Adipocyte (in vitro differentiated cells): ENCODE measurements around the gene ROBO1.

Experiments used
- DNase-seq: peaks from one replicate; pipeline ENCODE4 v3.0.0-alpha.2; 2015; ENCODE audit warnings: low read depth
- H3K27me3 ChIP-seq: replicated peaks from 2 replicates; pipeline ENCODE4 v1.7.0; 2013; ENCODE audit warnings: mild to moderate bottlenecking, low read length, moderate library complexity; ENCODE audit not compliant: control insufficient read depth, insufficient read depth
- H3K36me3 ChIP-seq: 2 replicates; pipeline ENCODE4 v1.7.0; 2013; ENCODE audit warnings: low read length, mild to moderate bottlenecking, moderate library complexity; ENCODE audit not compliant: control insufficient read depth, insufficient read depth, severe bottlenecking
- H3K4me1 ChIP-seq: 2 replicates; pipeline ENCODE4 v1.7.0; 2013; ENCODE audit warnings: mild to moderate bottlenecking, low read length, moderate library complexity; ENCODE audit not compliant: control insufficient read depth, insufficient read depth
- H3K4me3 ChIP-seq: 2 replicates; pipeline ENCODE4 v1.7.0; 2013; ENCODE audit warnings: mild to moderate bottlenecking, low read length, moderate library complexity
- H3K9ac ChIP-seq: 2 replicates; pipeline ENCODE4 v1.7.0; 2013; ENCODE audit warnings: mild to moderate bottlenecking, low read length, moderate library complexity
- H3K9me3 ChIP-seq: 2 replicates; pipeline ENCODE4 v1.7.0; 2013; ENCODE audit warnings: mild to moderate bottlenecking, low read length, moderate library complexity; ENCODE audit not compliant: control insufficient read depth

Gene ROBO1

GRCh38 chr3:78792212-78792611 lies 975.6 kb downstream of the ROBO1 start:
- H3K4me3 ChIP-seq = no peak overlapping the region
- H3K4me1 ChIP-seq = peaks cover 8% of the 10 kb centered on the region
- H3K9ac ChIP-seq = no peak overlapping the region
- no peaks in the 10 kb centered on the region for H3K9me3 ChIP-seq
- no peaks in the 10 kb centered on the region for H3K27me3 ChIP-seq
- no peaks in the 10 kb centered on the region for H3K36me3 ChIP-seq
- no peak for DNase-seq

DNA sequence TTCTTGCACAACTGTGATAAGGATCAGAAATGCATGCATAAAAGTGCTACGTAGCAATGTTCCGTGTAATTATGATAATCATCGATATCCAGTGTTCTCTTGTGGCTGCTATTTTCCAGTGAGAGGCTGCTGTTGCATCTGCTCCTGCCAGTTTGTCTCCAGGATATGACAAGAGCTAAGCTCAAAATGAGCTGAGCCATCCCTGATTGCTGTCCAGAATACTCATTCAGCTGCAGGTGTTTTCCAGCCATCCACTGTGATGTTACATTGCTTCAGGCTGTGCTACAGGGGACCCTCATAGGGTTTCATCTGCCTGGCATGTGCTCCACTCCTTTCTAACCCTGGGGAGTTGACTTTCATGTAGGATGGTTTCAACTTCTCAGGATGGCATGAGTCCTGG lies 976.0 kb downstream of the ROBO1 start:
- Histone ChIP-seq H3K4me3 (no peak overlapping the region), H3K4me1 (peaks cover 3% of the 10 kb centered on the region), H3K9ac (no peak overlapping the region), H3K9me3 (no peaks in the 10 kb centered on the region), H3K36me3 (no peaks in the 10 kb centered on the region), H3K27me3 (no peaks in the 10 kb centered on the region)
- no peak for DNase-seq

DNA sequence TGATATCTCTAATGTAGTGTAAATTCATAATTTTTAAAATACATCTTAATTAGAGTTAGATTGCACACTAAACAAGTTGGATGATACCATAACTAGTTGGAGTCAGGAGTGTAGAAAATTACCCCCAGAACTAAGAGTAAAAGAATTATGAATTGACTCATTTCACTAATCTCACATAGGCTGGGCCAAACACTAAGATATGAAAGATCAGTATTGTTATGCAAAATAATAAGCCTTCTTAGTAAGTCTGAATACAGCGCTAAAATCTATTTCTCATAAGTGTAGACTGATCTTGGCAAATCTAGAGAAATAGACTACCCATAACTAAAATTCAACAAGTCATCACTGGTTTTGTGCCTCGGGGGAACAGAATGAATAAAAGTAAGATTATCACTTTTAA lies 979.0 kb downstream of the ROBO1 start:
- DNase-seq = no peak
- Histone ChIP-seq H3K9ac (no peak overlapping the region), H3K27me3 (no peaks in the 10 kb centered on the region), H3K4me1 (no peaks in the 10 kb centered on the region), H3K36me3 (no peaks in the 10 kb centered on the region), H3K9me3 (no peaks in the 10 kb centered on the region), H3K4me3 (no peak overlapping the region)

DNA sequence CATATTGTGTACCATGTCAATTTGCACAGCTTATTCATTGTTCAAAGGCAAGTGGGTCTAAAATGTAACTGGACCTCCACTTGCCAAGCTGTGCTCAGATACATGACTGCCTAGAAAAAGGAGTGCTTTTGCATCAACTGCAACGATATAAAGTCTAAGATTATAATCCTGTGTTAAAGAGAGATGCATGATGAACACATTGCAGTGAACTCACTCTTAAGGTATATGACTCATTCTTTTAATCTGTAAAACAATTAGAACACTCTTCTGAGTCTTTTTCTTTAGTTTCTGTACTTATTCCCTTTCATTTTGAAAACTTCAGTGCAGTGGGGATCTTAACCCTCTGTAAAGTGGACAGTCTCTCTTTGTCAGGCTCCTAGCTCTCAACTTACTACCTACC lies 982.8 kb downstream of the ROBO1 start:
- Histone ChIP-seq H3K9me3 (no peaks in the 10 kb centered on the region), H3K9ac (no peak overlapping the region), H3K27me3 (no peaks in the 10 kb centered on the region), H3K4me1 (no peaks in the 10 kb centered on the region), H3K36me3 (no peaks in the 10 kb centered on the region), H3K4me3 (no peak overlapping the region)
- no peak for DNase-seq

GRCh38 chr3:78781351-78781750 lies 986.4 kb downstream of the ROBO1 start:
- no peak for DNase-seq
- no peak overlapping the region for H3K4me3 ChIP-seq
- H3K27me3 ChIP-seq = no peaks in the 10 kb centered on the region
- no peaks in the 10 kb centered on the region for H3K9me3 ChIP-seq
- H3K4me1 ChIP-seq = no peaks in the 10 kb centered on the region
- H3K9ac ChIP-seq = no peak overlapping the region
- no peaks in the 10 kb centered on the region for H3K36me3 ChIP-seq

GRCh38 chr3:78765671-78766485 lies 1001.9 kb downstream of the ROBO1 start:
- DNase-seq = peak; percentile 17
- Histone ChIP-seq H3K36me3 (no peaks in the 10 kb centered on the region), H3K9me3 (no peaks in the 10 kb centered on the region), H3K4me3 (peak overlapping the region; percentile 19), H3K9ac (no peak overlapping the region), H3K4me1 (peaks cover 20% of the 10 kb centered on the region), H3K27me3 (no peaks in the 10 kb centered on the region)

DNA sequence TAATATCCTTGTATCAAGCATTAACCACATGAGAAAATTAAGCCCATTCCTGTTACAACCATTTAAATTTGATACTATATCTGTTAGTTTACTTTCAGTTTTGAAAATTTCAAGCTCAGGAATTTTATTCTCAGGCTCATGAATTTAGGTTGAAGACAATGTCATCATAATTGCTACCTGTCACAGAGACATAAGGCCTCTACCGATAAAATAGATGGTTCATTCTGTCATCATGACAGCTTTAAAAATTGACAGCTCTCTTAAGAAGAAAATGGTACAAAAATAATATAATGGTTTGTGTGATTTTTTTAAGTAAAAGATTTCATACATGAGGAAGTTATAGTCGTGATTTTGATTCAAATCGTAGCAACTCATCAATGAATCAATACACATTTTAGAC lies 1003.2 kb downstream of the ROBO1 start:
- Histone ChIP-seq H3K27me3 (no peaks in the 10 kb centered on the region), H3K9me3 (no peaks in the 10 kb centered on the region), H3K4me1 (peaks cover 20% of the 10 kb centered on the region), H3K9ac (no peak overlapping the region), H3K36me3 (no peaks in the 10 kb centered on the region), H3K4me3 (no peak overlapping the region)
- DNase-seq = no peak

DNA sequence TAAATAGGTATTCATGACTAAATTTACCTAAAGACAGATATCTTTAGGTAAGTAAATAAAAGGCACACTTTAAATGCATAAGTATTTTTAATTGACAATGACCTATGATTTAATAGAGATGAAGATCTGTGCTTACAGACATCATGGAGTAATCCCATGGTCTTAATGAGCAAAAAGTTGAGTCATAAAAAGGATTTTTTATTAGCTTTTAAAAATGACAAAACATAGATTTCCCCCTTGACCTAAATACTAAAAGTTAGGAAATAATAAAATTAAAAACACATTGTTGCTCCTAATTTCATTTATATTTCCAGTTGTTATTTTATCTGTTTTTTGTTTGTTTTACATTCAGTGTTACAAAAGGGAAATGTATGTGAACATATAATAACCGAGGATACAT lies 1005.7 kb downstream of the ROBO1 start:
- H3K9ac ChIP-seq = no peak overlapping the region
- no peaks in the 10 kb centered on the region for H3K36me3 ChIP-seq
- H3K9me3 ChIP-seq = no peaks in the 10 kb centered on the region
- peak; percentile 7 for DNase-seq
- H3K4me3 ChIP-seq = peak overlapping the region; percentile 20
- peaks cover 27% of the 10 kb centered on the region for H3K4me1 ChIP-seq
- no peaks in the 10 kb centered on the region for H3K27me3 ChIP-seq

GRCh38 chr3:78761126-78761525 lies 1006.7 kb downstream of the ROBO1 start:
- Histone ChIP-seq H3K9me3 (no peaks in the 10 kb centered on the region), H3K4me1 (peaks cover 29% of the 10 kb centered on the region), H3K4me3 (no peak overlapping the region), H3K27me3 (no peaks in the 10 kb centered on the region), H3K36me3 (no peaks in the 10 kb centered on the region), H3K9ac (no peak overlapping the region)
- DNase-seq = peak; percentile 19

DNA sequence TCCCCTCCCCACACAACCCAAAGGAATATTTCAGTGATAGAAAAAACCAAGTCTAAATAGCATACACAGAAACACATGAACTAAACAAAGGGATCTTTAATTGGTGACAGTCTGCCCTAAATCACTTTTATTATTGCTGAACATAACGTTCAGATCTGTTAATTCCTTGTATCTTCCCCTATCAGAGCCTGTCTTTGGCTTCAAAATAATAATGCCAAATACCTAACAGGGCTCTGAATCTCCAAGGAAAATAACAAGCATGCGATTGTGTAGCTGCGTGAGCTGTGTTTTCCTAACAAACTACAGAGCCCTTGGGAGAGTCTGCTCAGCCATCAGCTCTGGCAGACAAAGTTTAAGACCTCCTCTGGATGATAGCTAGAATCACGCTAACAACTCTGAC lies 1010.1 kb downstream of the ROBO1 start:
- H3K4me3 ChIP-seq = no peak overlapping the region
- H3K27me3 ChIP-seq = no peaks in the 10 kb centered on the region
- DNase-seq = no peak

GRCh38 chr3:78754066-78754743 lies 1013.6 kb downstream of the ROBO1 start:
- Histone ChIP-seq H3K27me3 (no peaks in the 10 kb centered on the region), H3K4me3 (peak overlapping the region; percentile 54), H3K9ac (no peak overlapping the region), H3K36me3 (no peaks in the 10 kb centered on the region), H3K4me1 (peaks cover 24% of the 10 kb centered on the region), H3K9me3 (no peaks in the 10 kb centered on the region)
- peak; percentile 70 for DNase-seq

More for the DNA sequence above, 1010.1 kb downstream of the ROBO1 start:
- H3K9me3 ChIP-seq = no peaks in the 10 kb centered on the region
- peaks cover 35% of the 10 kb centered on the region for H3K4me1 ChIP-seq
- no peaks in the 10 kb centered on the region for H3K36me3 ChIP-seq
- peak overlapping the region; percentile 4 for H3K9ac ChIP-seq
